HG02970 (cell line): Measurements from ENCODE around the gene POLR3A.
"Not testable (repeated sequence)": the region's sequence is repeated elsewhere in the genome, so short reads cannot be mapped to it uniquely, and the experiment has no call there.

Experiments used
- ATAC-seq: cut with Tn5 transposase; IDR thresholded peaks from one replicate; pipeline ENCODE4 v1.9.1; 2021; ENCODE audit warnings: mild to moderate bottlenecking, moderate library complexity, moderate number of reproducible peaks; ENCODE audit not compliant: unreplicated experiment, low FRiP score

Gene POLR3A

GRCh38 chr10:78029269-78030226 lies at the start of gene POLR3A:
TSS of gene POLR3A (minus strand) at chr10:78029515. CDS start at chr10:78029407, 108 bp downstream.
- ATAC-seq = peak; percentile 62

GRCh38 chr10:78078539-78079330 lies 49.4 kb upstream of the POLR3A start:
- no peak for ATAC-seq

GRCh38 chr10:78075806-78076205 lies 46.5 kb upstream of the POLR3A start:
- not testable (repeated sequence) for ATAC-seq

GRCh38 chr10:78072504-78072903 lies 43.2 kb upstream of the POLR3A start:
- no peak for ATAC-seq

- ATAC-seq = no peak
These were observed 42.5 kb upstream of the POLR3A start for GRCh38 chr10:78071857-78072179.

- no peak for ATAC-seq
These were observed 42.0 kb upstream of the POLR3A start for GRCh38 chr10:78071140-78071856.

GRCh38 chr10:78070726-78071125 lies 41.4 kb upstream of the POLR3A start:
- no peak for ATAC-seq

GRCh38 chr10:78070064-78070463 lies 40.7 kb upstream of the POLR3A start:
- ATAC-seq = not testable (repeated sequence)

GRCh38 chr10:78069151-78069550 lies 39.8 kb upstream of the POLR3A start:
- no peak for ATAC-seq

GRCh38 chr10:78066728-78067430 lies 37.6 kb upstream of the POLR3A start:
- ATAC-seq = no peak

- ATAC-seq = no peak
These were observed 36.7 kb upstream of the POLR3A start for GRCh38 chr10:78066012-78066411.

GRCh38 chr10:78065611-78066010 lies 36.3 kb upstream of the POLR3A start:
- no peak for ATAC-seq

- not testable (repeated sequence) for ATAC-seq
These were observed 35.6 kb upstream of the POLR3A start for GRCh38 chr10:78064919-78065318.

- no peak for ATAC-seq
These were observed 33.9 kb upstream of the POLR3A start for GRCh38 chr10:78063236-78063635.

- ATAC-seq = no peak
These were observed 33.0 kb upstream of the POLR3A start for GRCh38 chr10:78062296-78062695.

- no peak for ATAC-seq
These were observed 30.8 kb upstream of the POLR3A start for GRCh38 chr10:78059906-78060702.

- no peak for ATAC-seq
These were observed 29.2 kb upstream of the POLR3A start for GRCh38 chr10:78058562-78058961.

GRCh38 chr10:78053211-78053868 lies 24.0 kb upstream of the POLR3A start:
- ATAC-seq = no peak

GRCh38 chr10:78049851-78050250 lies 20.5 kb upstream of the POLR3A start:
- no peak for ATAC-seq
